HTERT RPE-1 (cell line): ENCODE data around the gene SARDH.

Experiments used
- in situ Hi-C: fragments of 300-500 bp; cut with MboI; formaldehyde crosslinking; loops from 4 replicates; pipeline ENCODE4 v1.14.3; 2020; ENCODE audit warnings: low sequenced_read_pairs

SARDH gene

GRCh38 chr9:133737774-133738639 lies at the start of gene SARDH:
Gene SARDH (minus strand): TSS chr9:133738352. CDS start chr9:133734173, 4,179 bp downstream.
- in situ Hi-C loops: no loop called here

GRCh38 chr9:133787754-133788025 lies 49.5 kb upstream of the SARDH start:
- in situ Hi-C loops: no loop called here

GRCh38 chr9:133786907-133787753 lies 49.0 kb upstream of the SARDH start:
- in situ Hi-C loops: no loop called here

GRCh38 chr9:133786371-133786753 lies 48.2 kb upstream of the SARDH start:
- in situ Hi-C loops: no loop called here

GRCh38 chr9:133785753-133786370 lies 47.7 kb upstream of the SARDH start:
- in situ Hi-C loops: no loop called here

GRCh38 chr9:133784731-133785561 lies 46.8 kb upstream of the SARDH start:
- in situ Hi-C loops: no loop called here

GRCh38 chr9:133783331-133783731 lies 45.2 kb upstream of the SARDH start:
- in situ Hi-C loops: no loop called here

- in situ Hi-C loops: no loop called here
Measured at GRCh38 chr9:133782157-133783130, 44.3 kb upstream of the SARDH start.

GRCh38 chr9:133781828-133782135 lies 43.6 kb upstream of the SARDH start:
- in situ Hi-C loops: no loop called here

GRCh38 chr9:133780962-133781827 lies 43.0 kb upstream of the SARDH start:
- in situ Hi-C loops: no loop called here

GRCh38 chr9:133780404-133780945 lies 42.3 kb upstream of the SARDH start:
- in situ Hi-C loops: no loop called here

- in situ Hi-C loops: no loop called here
Measured at GRCh38 chr9:133779516-133780403, 41.6 kb upstream of the SARDH start.

- in situ Hi-C loops: no loop called here
Measured at GRCh38 chr9:133779081-133779480, 40.9 kb upstream of the SARDH start.

GRCh38 chr9:133778336-133779013 lies 40.3 kb upstream of the SARDH start:
- in situ Hi-C loops: no loop called here

- in situ Hi-C loops: no loop called here
Measured at GRCh38 chr9:133777871-133778270, 39.7 kb upstream of the SARDH start.

GRCh38 chr9:133777068-133777791 lies 39.1 kb upstream of the SARDH start:
- in situ Hi-C loops: no loop called here
